ENCODE data around the gene BRD3OS. TPM values are rescaled to one million over a fixed set of nuclear protein-coding genes. Genes with fewer than 3 reads are reported as not detected.

BRD3OS gene
- total RNA-seq, 2 donors from 2014 or later = 11.9 to 14.3 TPM

DNA sequence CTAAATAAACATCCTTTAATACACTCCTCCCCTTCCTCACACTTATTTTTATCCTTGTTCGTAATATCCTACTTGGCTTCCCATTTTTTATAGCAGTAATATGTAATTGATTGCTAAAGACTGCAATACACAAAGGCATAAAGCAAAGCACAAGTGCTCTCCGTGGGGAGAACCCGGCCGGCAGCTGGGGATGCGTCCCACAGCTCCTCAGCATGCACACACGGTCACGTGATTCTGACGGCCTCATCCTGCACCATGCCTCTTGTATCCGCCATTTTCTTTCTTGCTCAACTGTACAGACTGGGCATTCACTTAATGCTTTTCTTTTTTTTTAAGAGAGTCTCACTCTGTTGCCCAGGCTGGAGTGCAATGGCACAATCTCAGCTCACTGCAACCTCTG, 2.8 kb downstream of the BRD3OS start:
- intact Hi-C loops (cut with DNase I) = loop anchor here in 1 of 2 donors (5.0 kb wide), 1 partner anchor 611 kb away; the partner anchor contains the start of gene REXO4
- peak; percentile 78 for DNase-seq (ENCODE audit: low spot score)

DNA sequence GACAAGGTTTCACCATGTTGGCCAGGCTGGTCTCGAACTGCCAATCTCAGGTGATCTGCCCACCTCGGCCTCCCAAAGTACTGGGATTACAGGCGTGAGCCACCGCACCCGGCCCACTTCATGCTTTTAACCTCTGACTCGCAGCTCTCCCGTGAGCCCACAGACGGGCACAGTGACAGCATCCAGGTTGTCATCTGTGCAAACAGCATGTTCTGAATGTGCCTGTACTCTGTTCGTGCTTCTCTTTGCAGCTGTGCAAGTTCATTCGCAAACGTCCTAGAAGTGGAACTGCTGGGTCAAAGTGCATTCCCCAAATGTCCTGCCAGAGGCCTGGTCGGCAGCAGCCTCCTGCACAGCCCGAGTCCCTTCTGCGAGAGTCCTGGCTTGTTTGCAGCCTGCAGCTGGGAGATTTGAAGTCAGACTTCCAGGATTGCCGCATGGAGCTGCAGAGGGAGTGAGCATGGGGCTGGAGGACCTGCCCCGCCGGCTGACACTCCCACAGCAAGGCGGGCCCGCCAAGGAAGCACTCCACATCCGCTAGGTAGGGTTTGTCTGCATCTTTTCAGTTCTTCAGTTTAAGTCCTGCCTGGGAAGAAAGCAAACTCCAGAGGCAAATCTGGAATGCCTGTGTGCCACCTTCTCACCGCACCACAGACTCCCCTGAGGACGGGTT, 3.4 kb downstream of the BRD3OS start:
- DNase-seq (ENCODE audit: low spot score) = peak; percentile 66
- intact Hi-C loops (cut with DNase I) = loop anchor here in 1 of 2 donors (5.0 kb wide), 1 partner anchor 611 kb away; the partner anchor contains the start of gene REXO4

DNA sequence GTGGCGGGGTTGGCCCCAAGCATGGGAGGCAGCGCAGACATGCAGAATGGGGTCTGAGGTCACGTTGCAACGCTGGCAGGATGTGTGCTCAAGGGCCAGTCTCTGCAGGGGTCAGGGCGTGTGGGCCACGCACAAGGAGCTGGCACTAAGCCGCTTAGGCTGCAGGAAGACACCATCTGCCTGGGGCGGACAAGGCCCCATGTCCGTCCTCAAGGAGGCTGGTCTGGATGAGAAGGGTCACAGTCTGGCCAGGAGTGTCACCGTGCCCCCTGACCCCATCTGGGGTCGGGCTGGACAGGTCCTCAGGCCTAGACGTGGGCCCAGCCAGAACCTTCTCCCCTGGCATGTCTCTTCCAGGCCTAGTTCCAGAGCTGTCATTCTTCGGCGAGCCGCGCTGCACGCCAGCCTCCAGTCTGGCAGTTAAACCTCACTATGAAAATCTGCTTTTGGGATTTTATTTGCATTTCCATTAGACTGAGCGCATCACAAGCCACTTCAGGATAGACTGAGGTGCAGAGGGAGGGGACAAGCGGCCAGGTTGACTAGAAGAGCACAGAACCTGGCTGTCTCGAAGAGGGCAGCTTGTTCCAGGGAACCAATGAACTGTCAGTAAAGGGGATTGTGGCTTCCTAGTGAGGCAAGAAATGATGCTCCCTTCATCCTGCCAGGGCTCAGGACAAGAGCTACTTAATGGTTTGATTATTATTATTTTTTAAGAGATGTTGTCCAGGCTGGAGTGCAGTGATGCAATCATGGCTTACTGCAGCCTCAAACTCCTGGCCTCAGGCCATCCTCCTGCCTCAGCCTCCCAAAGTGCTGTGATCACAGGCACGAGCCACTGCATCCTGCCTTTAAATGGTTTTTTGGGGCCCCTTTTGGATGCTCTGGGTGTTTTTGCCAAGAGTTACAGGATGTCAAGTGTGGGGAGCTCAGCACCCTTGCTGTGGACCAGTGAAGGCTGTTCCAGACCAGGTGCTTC, 4.3 kb downstream of the BRD3OS start:
- intact Hi-C loops (cut with DNase I) = loop anchor here in 1 of 2 donors (5.0 kb wide), 1 partner anchor 612 kb away; the partner anchor contains the start of gene REXO4
- peak; percentile 71 for DNase-seq (ENCODE audit: low spot score)

DNA sequence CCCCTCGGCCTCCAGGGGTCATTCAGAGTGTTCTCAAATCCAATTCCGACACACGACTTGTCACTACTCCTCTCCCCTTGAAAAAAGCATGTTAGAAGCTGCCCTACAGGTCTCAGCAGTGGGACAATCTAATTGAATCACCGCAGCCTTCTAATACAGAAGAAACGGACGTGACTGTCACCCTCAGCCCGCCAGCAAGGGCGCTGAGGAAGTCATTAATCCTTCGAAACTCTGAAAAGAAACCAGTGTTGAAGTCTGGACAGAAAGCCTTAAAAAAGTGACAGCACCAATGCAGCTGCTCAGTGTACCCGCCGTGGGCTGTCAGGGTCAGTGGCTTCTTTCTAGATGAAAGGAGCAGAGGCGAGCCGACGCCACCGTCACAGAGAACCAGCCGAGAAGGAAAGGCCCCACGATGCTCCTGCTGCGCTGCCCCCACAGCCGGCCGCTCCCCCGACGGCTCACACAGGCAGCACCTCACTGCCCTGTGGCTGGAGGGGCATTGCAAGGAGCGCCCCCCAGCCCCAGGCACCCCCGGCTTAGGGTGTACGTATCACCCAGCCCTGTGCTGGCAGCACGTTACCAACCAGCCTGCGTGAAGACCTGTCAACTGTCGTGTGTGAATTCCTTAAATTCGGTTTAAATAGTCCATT, 5.7 kb downstream of the BRD3OS start:
- DNase-seq (ENCODE audit: low spot score) = peak; percentile 72
- intact Hi-C loops (cut with DNase I) = no loop called here

DNA sequence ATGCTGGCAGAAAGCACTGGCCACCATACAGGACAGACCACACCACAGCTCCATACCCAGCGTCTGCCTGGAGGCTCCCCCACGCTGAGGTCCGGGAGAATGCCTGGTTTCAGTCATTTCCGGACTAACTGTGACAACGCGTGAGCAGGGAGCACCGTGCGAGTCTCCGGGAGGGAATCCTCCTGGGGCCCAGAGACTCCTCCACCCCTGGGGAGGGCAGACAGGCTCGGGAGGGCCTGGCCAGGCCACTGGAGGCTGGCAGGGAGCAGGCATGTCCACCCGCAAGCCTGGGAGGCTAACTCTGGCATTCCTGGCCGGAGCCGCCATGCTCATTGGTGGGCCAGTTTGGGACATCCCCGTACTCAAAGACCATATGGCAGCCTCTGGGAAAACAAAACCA, 6.5 kb downstream of the BRD3OS start:
- DNase-seq (ENCODE audit: low spot score) = peak; percentile 74
- intact Hi-C loops (cut with DNase I) = no loop called here

DNA sequence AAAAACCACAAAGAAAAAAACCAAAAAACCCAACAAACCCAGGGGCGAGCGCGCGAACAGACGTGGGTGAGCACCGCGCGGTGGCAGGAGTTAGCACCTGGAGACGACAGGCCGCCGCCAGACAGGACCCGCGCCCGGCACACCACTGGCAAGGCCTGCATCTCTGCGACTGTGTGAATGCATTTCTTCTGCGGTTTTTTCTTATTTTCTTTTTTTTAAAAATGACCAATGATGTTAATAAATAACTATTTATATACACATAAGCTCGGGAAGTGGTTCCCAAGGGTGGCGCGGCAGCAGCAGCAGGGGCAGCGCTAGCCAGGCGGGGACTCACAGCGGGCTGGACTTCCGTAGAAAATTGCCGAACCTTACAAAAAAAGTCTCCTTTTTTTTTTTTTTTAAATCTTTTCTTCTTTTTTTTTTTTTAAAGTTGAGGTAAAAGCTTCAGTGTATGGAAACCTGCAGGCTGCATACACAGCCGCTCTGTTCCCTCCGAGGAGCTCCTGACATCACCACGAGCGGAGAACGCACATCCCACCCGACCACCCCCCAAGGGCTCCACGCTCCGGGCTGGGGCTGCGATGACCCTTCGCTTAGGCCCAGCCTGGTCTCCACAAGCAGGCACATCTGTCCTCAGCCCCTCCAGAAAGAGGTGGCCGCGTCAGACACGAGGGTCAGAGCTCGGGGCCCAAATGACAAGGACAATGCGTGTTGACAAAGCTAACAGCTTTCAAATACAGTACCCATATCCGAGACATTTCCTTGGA, 7.4 kb downstream of the BRD3OS start:
- DNase-seq (ENCODE audit: low spot score) = peak; percentile 49
- intact Hi-C loops (cut with DNase I) = no loop called here

DNA sequence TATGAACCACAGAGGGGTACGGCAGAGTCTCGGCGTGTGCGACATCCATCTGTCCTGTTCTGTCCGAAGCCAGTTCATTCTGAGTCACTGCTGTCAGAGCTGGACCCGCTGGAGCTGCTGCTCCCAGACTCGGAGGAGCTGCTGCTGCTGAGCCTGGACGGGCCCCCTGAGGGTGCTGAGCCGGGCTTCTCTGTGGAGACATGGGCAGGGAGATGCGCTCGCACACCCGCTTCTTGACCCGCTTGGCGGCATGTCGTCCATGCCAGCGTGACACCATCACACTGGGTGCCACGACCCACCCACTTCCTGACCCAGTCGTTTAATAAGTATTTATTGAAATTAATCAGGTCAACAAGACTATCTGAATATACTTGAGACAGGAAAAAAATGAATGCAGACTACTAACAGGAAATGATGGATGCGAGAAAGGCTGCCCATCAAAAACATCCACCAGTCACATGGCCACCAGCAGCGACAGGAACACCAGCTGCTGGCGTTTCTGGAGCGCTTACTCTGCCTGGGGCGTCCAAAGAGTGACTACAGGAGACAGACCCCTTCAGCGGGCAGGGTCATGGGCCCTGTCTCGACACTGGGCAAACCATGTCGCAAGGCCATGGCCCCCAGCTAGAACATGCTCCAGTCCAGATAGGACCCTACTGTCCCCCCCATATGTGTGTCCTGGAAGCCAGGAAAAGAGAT, 8.4 kb downstream of the BRD3OS start:
- intact Hi-C loops (cut with DNase I) = no loop called here
- peak; percentile 25 for DNase-seq (ENCODE audit: low spot score)

DNA sequence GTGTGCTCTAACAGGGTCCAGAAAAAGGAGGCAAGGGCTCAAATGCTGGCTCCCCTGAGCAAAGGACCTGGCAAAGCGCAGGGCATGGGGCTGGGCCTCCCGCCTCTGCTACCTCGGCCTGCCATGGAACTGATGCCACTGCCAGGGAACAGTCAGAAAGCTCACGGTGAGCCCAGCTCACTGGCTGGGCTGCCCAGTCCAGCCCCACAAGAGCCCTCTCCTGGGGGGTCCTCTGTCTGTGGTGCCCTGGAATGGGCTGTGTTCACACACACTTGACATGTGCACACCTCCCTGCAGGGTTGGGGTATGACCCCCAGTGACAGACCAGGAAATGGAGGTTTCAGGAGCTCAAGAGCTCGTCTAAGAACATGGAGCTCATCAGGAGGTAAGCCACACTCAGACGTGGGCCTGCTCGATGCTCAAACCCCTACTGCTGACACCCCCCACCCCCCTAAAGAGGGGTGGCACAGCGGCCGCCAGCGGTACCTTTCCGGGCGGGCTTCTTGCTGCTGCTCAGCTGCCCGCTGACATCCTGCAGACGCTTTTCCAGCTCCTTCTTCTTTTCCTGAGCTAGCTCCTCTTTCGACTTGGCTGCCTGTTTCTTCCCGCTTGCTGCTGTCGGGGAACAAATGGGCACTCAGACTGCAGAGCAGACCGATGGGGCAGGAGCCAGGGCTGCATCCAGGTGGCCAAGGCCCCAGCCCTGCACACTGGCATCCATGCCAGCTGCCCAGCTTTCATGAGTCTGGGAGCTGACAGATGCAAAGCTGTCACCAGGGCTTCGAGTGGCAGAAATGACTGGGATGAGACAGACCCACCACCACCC, 9.1 kb downstream of the BRD3OS start:
- intact Hi-C loops (cut with DNase I) = no loop called here
- peak; percentile 72 for DNase-seq (ENCODE audit: low spot score)

DNA sequence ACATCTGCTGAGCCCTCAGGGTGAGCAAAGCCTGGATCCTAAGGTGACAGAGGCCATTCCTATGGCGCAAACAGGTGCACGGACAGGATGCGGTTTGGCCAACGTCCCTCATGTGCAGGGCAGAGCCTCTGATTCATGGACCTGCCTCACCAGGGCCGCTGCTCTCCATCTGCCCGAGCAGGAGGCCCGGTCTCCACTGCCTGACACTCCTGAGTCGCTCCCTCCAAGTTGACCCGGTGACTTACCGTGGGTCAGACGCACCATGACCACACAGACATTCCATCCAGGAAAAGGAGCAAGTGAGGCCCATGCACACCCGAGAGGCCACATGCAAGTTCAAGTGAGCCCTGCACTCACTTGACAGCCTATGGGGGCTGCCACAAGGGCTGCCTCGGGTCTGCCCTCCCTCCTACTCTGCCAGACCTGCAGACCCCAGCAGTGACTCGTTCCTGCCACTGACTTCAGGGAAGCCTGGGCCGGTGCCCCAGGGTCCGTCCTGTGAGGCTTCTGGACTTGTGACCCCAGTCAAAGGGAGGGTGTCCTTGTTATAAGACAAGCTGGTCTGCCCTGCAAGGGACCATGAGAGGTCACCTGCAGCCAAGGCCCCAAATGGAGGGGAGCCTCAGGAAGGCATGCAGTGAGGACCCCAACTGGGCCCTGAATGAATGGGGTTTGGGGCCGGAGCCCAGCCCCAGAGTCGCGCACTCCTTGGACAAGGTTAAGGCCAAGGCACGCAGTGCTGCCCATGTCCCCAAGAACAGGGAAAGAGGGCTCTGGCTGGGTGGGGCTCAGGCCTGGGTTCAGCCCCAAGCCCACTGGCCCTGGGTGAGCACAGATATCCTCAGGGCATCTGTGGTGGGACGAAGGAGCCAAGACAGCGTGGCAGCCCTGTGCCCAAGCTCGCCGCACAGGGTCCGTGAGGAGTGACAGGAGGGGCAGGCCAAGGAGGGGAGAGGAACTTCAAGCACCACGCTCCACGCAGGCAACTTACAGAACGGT, 10.1 kb downstream of the BRD3OS start:
- intact Hi-C loops (cut with DNase I) = no loop called here
- DNase-seq (ENCODE audit: low spot score) = peak; percentile 58

DNA sequence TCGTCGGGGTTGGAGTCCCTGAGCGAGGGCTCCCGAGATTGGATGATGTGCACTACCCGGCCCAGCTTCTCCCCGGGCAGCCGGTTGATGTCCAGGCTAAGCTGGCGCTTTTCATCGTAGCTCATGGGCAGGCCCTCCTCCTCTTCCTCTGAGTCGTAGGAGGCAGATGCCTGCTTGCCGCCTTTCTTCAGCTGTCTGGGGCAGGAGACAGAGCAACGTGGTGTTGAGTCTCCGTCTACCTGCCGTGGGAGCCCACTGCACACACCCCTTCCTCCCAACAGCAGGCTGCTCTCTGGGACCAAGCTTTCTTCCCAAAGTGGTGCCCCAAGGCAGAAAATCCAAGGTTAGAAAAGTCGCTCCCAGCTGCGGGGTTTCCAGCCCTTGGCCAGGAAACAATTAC, 10.8 kb downstream of the BRD3OS start:
- intact Hi-C loops (cut with DNase I) = no loop called here
- no peak for DNase-seq (ENCODE audit: low spot score)

DNA sequence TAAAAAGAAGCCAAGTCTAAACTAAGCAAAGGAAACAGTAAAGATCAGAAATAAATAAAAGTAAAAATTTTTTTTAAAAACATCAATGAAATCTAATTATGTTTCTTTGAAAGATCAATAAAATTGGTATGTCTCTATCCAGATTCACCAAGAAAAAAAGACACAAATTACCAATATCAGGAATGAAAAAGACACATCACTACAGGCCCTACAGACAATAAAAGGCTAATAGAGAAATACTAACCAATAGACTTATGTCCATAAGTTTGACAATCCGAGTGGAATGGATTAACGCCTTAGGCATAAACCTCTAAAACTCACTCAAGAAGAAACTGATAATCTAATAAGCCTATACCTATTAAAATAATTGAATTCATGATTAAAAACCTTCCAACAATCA, 12.4 kb downstream of the BRD3OS start:
- intact Hi-C loops (cut with DNase I) = no loop called here
- DNase-seq (ENCODE audit: low spot score) = no peak

DNA sequence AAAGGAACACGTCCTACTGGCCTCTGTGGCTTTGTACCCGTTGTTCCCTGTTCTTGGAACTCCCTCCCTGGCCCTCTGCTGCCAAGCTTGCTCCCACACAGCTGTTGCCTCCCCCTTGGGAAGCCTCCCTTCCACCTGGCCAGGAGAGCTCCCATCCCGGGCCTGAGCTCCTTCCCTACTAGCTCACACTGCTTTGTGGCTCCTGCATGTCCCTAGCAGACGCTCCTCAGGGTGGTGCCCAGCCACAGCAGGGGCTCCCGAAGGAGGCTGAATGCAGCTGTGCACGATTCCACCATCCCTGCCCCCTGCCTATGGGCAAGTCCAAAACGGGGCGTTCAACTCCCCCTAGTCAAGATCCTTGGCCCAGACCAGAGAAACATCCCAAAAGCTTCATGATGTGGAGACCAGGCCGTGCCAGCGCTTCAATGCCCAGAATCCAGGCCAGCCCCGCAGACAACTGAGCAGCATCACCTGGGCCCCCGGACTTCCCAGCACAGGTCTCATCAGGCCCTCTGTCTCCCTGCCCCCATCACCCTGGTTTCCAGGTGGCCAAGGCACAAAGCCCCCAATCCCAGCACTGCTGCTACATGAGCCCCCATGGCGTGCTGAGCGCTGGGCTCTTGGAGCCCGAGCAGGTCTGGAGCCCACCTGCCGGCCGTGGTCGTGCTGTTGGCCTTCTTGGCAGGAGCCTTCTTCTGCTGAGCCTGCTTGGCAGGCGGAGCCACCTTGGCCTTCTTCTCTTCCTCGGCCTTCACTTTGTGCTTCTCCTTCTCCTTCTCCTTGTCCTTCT, 14.3 kb downstream of the BRD3OS start:
- no peak for DNase-seq (ENCODE audit: low spot score)
- intact Hi-C loops (cut with DNase I) = no loop called here

DNA sequence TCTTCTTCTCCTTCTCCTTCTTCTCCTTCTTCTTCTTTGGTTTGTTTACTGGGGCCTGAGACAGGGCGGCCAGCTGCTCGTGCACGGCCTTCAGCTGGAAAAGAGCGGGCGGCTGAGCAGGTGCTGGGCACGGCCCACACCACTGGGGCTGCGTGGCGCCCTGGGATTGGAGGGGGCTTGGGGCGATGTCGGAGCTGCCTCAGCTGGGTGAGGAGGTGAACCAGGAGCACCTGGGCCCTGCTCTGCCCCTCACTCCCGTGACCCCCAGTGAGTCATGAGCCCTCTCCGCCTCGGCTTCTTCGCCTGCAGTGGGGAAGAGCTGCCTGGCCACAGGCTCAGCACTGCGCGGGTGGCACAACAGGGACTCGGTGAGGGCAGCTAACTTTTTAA, 14.9 kb downstream of the BRD3OS start:
- peak; percentile 73 for DNase-seq (ENCODE audit: low spot score)
- intact Hi-C loops (cut with DNase I) = no loop called here

DNA sequence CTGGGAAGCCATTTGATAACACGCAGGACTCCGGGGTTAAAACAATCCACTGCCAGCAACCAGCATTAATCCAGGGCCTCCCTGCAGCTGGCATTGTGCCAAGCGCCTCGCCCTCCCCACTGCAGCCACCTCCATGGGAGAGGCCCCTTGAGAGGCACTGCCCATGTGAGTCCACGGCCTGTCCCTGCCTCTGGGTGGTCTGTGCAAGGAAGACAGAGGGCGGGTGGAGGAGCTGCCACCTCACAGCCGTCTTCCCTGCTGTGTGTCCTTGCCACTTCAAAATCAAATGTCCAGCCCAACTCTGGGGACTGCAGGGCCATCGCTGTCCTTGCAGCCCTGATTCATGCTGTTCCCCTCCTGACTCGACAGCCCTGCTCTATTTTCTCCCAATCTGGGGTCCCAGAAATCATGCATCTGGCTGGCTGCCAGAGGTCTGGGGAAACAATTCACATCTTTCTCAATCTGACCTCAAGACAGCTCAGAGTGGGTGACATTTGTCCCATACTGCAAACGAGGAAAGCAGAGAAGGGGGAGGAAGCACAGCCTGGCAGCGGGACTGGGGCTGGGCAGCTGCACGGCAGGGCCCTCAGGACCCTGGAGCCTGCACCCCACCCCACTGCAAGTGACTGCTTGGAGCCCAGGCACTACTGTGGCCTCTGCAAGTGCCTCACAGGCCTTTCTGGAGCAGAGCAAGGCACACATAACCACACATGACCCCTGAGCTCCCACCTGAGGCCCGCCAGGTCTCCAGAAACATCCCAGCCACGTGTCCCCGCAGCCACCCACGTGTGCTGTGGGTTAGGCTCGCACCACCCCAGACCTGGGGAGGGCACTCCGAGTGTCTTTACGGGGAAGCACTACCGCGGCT, 15.7 kb downstream of the BRD3OS start:
- DNase-seq (ENCODE audit: low spot score) = no peak
- intact Hi-C loops (cut with DNase I) = no loop called here

DNA sequence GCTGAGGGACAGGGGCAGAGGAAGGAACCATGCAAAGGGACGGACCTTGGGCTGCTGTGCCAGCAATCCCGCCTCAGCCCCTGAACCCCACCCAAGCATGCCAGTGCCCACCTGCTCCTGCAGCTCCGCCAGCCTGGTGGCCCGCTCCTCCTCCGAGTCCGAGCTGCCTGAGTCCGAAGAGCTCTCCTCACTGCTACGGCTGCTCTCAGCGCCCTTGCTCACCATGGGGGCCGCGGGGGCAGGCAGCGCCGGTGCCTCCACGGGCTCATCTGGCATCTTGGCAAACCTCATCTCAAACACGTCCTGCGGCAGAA, 16.3 kb downstream of the BRD3OS start:
- DNase-seq (ENCODE audit: low spot score) = peak; percentile 70
- intact Hi-C loops (cut with DNase I) = no loop called here
